Measurements from ENCODE around the gene FSTL5.

FSTL5 gene

GRCh38 chr4:161704653-161705052, 459.1 kb downstream of the FSTL5 start:
- H3K4me3 ChIP-seq (ENCODE audit: low read length), result no peak overlapping the region
- TF ChIP-seq ZNF274 (IDR thresholded peaks at IDR 0.05; ENCODE audit: low read depth, low read length), result no peak

GRCh38 chr4:161704040-161704439, 459.8 kb downstream of the FSTL5 start:
- no peak for TF ChIP-seq ZNF274 (IDR thresholded peaks at IDR 0.05; ENCODE audit: low read depth, low read length)
- no peak overlapping the region for H3K4me3 ChIP-seq (ENCODE audit: low read length)

- no peak for TF ChIP-seq ZNF274 (IDR thresholded peaks at IDR 0.05; ENCODE audit: low read depth, low read length)
- no peak overlapping the region for H3K4me3 ChIP-seq (ENCODE audit: low read length)
These were observed 461.5 kb downstream of the FSTL5 start for GRCh38 chr4:161702287-161702686.

- TF ChIP-seq ZNF274 (IDR thresholded peaks at IDR 0.05; ENCODE audit: low read depth, low read length), result no peak
These were observed 466.9 kb downstream of the FSTL5 start for GRCh38 chr4:161696944-161697343.

GRCh38 chr4:161680146-161680545, 483.7 kb downstream of the FSTL5 start:
- no peak overlapping the region for H3K4me3 ChIP-seq (ENCODE audit: low read length)
- no peak for TF ChIP-seq ZNF274 (IDR thresholded peaks at IDR 0.05; ENCODE audit: low read depth, low read length)

More at GRCh38 chr4:161696944-161697343, 466.9 kb downstream of the FSTL5 start:
- H3K4me3 ChIP-seq (ENCODE audit: low read length), result no peak overlapping the region

- TF ChIP-seq ZNF274 (IDR thresholded peaks at IDR 0.05; ENCODE audit: low read depth, low read length), result no peak
These were observed 499.1 kb downstream of the FSTL5 start for GRCh38 chr4:161664740-161665139.

GRCh38 chr4:161663844-161664243, 500.0 kb downstream of the FSTL5 start:
- TF ChIP-seq ZNF274 (IDR thresholded peaks at IDR 0.05; ENCODE audit: low read depth, low read length), result no peak
- H3K4me3 ChIP-seq (ENCODE audit: low read length), result no peak overlapping the region

More at GRCh38 chr4:161664740-161665139, 499.1 kb downstream of the FSTL5 start:
- H3K4me3 ChIP-seq (ENCODE audit: low read length), result no peak overlapping the region

GRCh38 chr4:161658676-161659075, 505.1 kb downstream of the FSTL5 start:
- no peak for TF ChIP-seq ZNF274 (IDR thresholded peaks at IDR 0.05; ENCODE audit: low read depth, low read length)
- no peak overlapping the region for H3K4me3 ChIP-seq (ENCODE audit: low read length)

- TF ChIP-seq ZNF274 (IDR thresholded peaks at IDR 0.05; ENCODE audit: low read depth, low read length), result no peak
- no peak overlapping the region for H3K4me3 ChIP-seq (ENCODE audit: low read length)
These were observed 506.2 kb downstream of the FSTL5 start for GRCh38 chr4:161657616-161658015.

- no peak overlapping the region for H3K4me3 ChIP-seq (ENCODE audit: low read length)
- no peak for TF ChIP-seq ZNF274 (IDR thresholded peaks at IDR 0.05; ENCODE audit: low read depth, low read length)
These were observed 507.2 kb downstream of the FSTL5 start for GRCh38 chr4:161656594-161656993.

GRCh38 chr4:161655148-161655547, 508.7 kb downstream of the FSTL5 start:
- no peak overlapping the region for H3K4me3 ChIP-seq (ENCODE audit: low read length)
- TF ChIP-seq ZNF274 (IDR thresholded peaks at IDR 0.05; ENCODE audit: low read depth, low read length), result no peak

GRCh38 chr4:161653697-161654096, 510.1 kb downstream of the FSTL5 start:
- no peak overlapping the region for H3K4me3 ChIP-seq (ENCODE audit: low read length)
- TF ChIP-seq ZNF274 (IDR thresholded peaks at IDR 0.05; ENCODE audit: low read depth, low read length), result no peak

- TF ChIP-seq ZNF274 (IDR thresholded peaks at IDR 0.05; ENCODE audit: low read depth, low read length), result no peak
- no peak overlapping the region for H3K4me3 ChIP-seq (ENCODE audit: low read length)
These were observed 512.2 kb downstream of the FSTL5 start for GRCh38 chr4:161651586-161651985.

- TF ChIP-seq ZNF274 (IDR thresholded peaks at IDR 0.05; ENCODE audit: low read depth, low read length), result no peak
- H3K4me3 ChIP-seq (ENCODE audit: low read length), result no peak overlapping the region
These were observed 513.0 kb downstream of the FSTL5 start for GRCh38 chr4:161650812-161651211.

- TF ChIP-seq ZNF274 (IDR thresholded peaks at IDR 0.05; ENCODE audit: low read depth, low read length), result no peak
These were observed 516.0 kb downstream of the FSTL5 start for GRCh38 chr4:161647757-161648156.

GRCh38 chr4:161642708-161643107, 521.1 kb downstream of the FSTL5 start:
- H3K4me3 ChIP-seq (ENCODE audit: low read length), result no peak overlapping the region
- TF ChIP-seq ZNF274 (IDR thresholded peaks at IDR 0.05; ENCODE audit: low read depth, low read length), result no peak

More at GRCh38 chr4:161647757-161648156, 516.0 kb downstream of the FSTL5 start:
- H3K4me3 ChIP-seq (ENCODE audit: low read length), result no peak overlapping the region

All from GM08714 (cell line).